MM.1S (cell line): ENCODE data around the gene JMJD6.

Source experiments
- DNase-seq: peaks from one replicate; pipeline ENCODE4 v3.0.0-alpha.2; 2015
- H2AFZ ChIP-seq: fragments of 300-600 bp; sonication (generic); 2 replicates; pipeline ENCODE4 v1.6.0; 2016; ENCODE audit warnings: antibody characterized with exemption, low read length
- H3F3A ChIP-seq: fragments of 300-600 bp; sonication (generic); 2 replicates; pipeline ENCODE4 v1.6.1; 2016; ENCODE audit warnings: mild to moderate bottlenecking, antibody characterized with exemption, low read length, moderate library complexity, mixed read lengths; ENCODE audit not compliant: insufficient read depth
- H3K27ac ChIP-seq: fragments of 300-600 bp; sonication (generic); 2 replicates; pipeline ENCODE4 v1.5.1; 2016; ENCODE audit warnings: mild to moderate bottlenecking, low read length
- H3K27me3 ChIP-seq: fragments of 300-600 bp; sonication (generic); replicated peaks from 2 replicates; pipeline ENCODE4 v1.6.0; 2016; ENCODE audit warnings: low read length; ENCODE audit not compliant: insufficient read depth
- H3K36me3 ChIP-seq: fragments of 300-600 bp; sonication (generic); replicated peaks from 2 replicates; pipeline ENCODE4 v1.6.1; 2016; ENCODE audit warnings: mild to moderate bottlenecking, low read length, mixed read lengths; ENCODE audit not compliant: insufficient read depth
- H3K4me1 ChIP-seq: fragments of 300-600 bp; sonication (generic); 2 replicates; pipeline ENCODE4 v1.6.1; 2016; ENCODE audit warnings: low read length, mixed read lengths
- H3K4me2 ChIP-seq: fragments of 300-600 bp; sonication (generic); 2 replicates; pipeline ENCODE4 v1.6.0; 2016; ENCODE audit warnings: low read depth, low read length
- H3K4me3 ChIP-seq: fragments of 300-600 bp; sonication (generic); 2 replicates; pipeline ENCODE4 v1.5.1; 2016; ENCODE audit warnings: low read length, mixed read lengths
- H3K79me2 ChIP-seq: fragments of 300-600 bp; sonication (generic); 2 replicates; pipeline ENCODE4 v1.6.1; 2016; ENCODE audit warnings: mixed run types, low read length, mixed read lengths
- H3K9ac ChIP-seq: fragments of 300-600 bp; sonication (generic); 2 replicates; pipeline ENCODE4 v1.6.1; 2016; ENCODE audit warnings: low read length, mixed read lengths
- H3K9me2 ChIP-seq: fragments of 300-600 bp; sonication (generic); replicated peaks from 2 replicates; pipeline ENCODE4 v1.6.1; 2016; ENCODE audit warnings: mild to moderate bottlenecking, low read length, mixed read lengths; ENCODE audit not compliant: insufficient read depth
- H3K9me3 ChIP-seq: fragments of 300-600 bp; sonication (generic); replicated peaks from 2 replicates; pipeline ENCODE4 v1.6.1; 2016; ENCODE audit warnings: mild to moderate bottlenecking, low read length, mixed read lengths; ENCODE audit not compliant: insufficient read depth
- H4K20me1 ChIP-seq: fragments of 300-600 bp; sonication (generic); 2 replicates; pipeline ENCODE4 v1.6.1; 2016; ENCODE audit warnings: mild to moderate bottlenecking, low read length, moderate library complexity, mixed read lengths; ENCODE audit not compliant: insufficient read depth
- CTCF ChIP-seq: fragments of 300-600 bp; sonication (generic); IDR thresholded peaks from 2 replicates; pipeline ENCODE4 v1.5.1; 2016; ENCODE audit warnings: antibody characterized with exemption, low read length, mixed read lengths
- EZH2 ChIP-seq: fragments of 300-600 bp; sonication (generic); optimal IDR thresholded peaks from 2 replicates; pipeline ENCODE3; 2017; ENCODE audit warnings: low read depth, mild to moderate bottlenecking, antibody characterized with exemption, low read length, mixed read lengths
- EZH2phosphoT487 ChIP-seq: fragments of 300-600 bp; sonication (generic); IDR thresholded peaks from 2 replicates; pipeline ENCODE4 v1.6.1; 2018; ENCODE audit warnings: antibody characterized with exemption, low read length

JMJD6 gene

GRCh38 chr17:76683921-76684745, 42.3 kb downstream of the JMJD6 start:
- H3K4me1 ChIP-seq: no peaks in the 10 kb centered on the region
- H3K4me3 ChIP-seq: no peak overlapping the region
- H3F3A ChIP-seq: no peaks in the 10 kb centered on the region
- H3K9me2 ChIP-seq: no peaks in the 10 kb centered on the region
- TF ChIP-seq EZH2 (no peak), CTCF (no peak), EZH2phosphoT487 (no peak)
- H3K4me2 ChIP-seq: no peak overlapping the region
- H3K9ac ChIP-seq: no peak overlapping the region
- H3K79me2 ChIP-seq: no peaks in the 10 kb centered on the region
- H3K27me3 ChIP-seq: peaks cover 27% of the 10 kb centered on the region
- H4K20me1 ChIP-seq: no peaks in the 10 kb centered on the region
- H3K36me3 ChIP-seq: no peaks in the 10 kb centered on the region
- H3K9me3 ChIP-seq: no peaks in the 10 kb centered on the region
- H3K27ac ChIP-seq: no peak overlapping the region
- no peak overlapping the region for H2AFZ ChIP-seq
- no peak for DNase-seq

GRCh38 chr17:76683011-76683755, 43.2 kb downstream of the JMJD6 start:
- no peak for DNase-seq
- Histone ChIP-seq H3K27ac (no peak overlapping the region), H3K27me3 (peaks cover 27% of the 10 kb centered on the region), H2AFZ (no peak overlapping the region), H3K79me2 (no peaks in the 10 kb centered on the region), H3F3A (no peaks in the 10 kb centered on the region), H3K9ac (no peak overlapping the region), H3K9me2 (no peaks in the 10 kb centered on the region), H3K4me3 (no peak overlapping the region), H4K20me1 (no peaks in the 10 kb centered on the region), H3K9me3 (no peaks in the 10 kb centered on the region), H3K4me1 (no peaks in the 10 kb centered on the region), H3K36me3 (no peaks in the 10 kb centered on the region), H3K4me2 (no peak overlapping the region)
- TF ChIP-seq CTCF (no peak), EZH2phosphoT487 (no peak), EZH2 (no peak)

- TF ChIP-seq CTCF: no peak
- no peak for TF ChIP-seq EZH2
- no peak for TF ChIP-seq EZH2phosphoT487
- H3K4me2 ChIP-seq: no peak overlapping the region
- no peak overlapping the region for H3K27ac ChIP-seq
Measured at GRCh38 chr17:76682296-76682695, 44.1 kb downstream of the JMJD6 start.

More at GRCh38 chr17:76682296-76682695, 44.1 kb downstream of the JMJD6 start:
- no peaks in the 10 kb centered on the region for H3K9me3 ChIP-seq
- H4K20me1 ChIP-seq: no peaks in the 10 kb centered on the region
- H3K27me3 ChIP-seq: peaks cover 24% of the 10 kb centered on the region
- H3K79me2 ChIP-seq: no peaks in the 10 kb centered on the region
- H3K36me3 ChIP-seq: no peaks in the 10 kb centered on the region
- no peak overlapping the region for H2AFZ ChIP-seq
- DNase-seq: no peak
- H3F3A ChIP-seq: no peaks in the 10 kb centered on the region
- no peaks in the 10 kb centered on the region for H3K4me1 ChIP-seq
- H3K4me3 ChIP-seq: no peak overlapping the region
- H3K9me2 ChIP-seq: no peaks in the 10 kb centered on the region
- no peak overlapping the region for H3K9ac ChIP-seq
